ENCODE measurements around the gene CR1.
"Not testable (repeated sequence)": the region's sequence is repeated elsewhere in the genome, so short reads cannot be mapped to it uniquely, and the experiment has no call there.

CR1 gene

GRCh38 chr1:207646171-207646570, 150.2 kb downstream of the CR1 start:
- DNase-seq: no peak

GRCh38 chr1:207646944-207647579, 151.1 kb downstream of the CR1 start:
- DNase-seq: no peak

GRCh38 chr1:207647671-207648333, 151.8 kb downstream of the CR1 start:
- DNase-seq: no peak

- no peak for DNase-seq
Measured at GRCh38 chr1:207648334-207649209, 152.6 kb downstream of the CR1 start.

- DNase-seq: no peak
Measured at GRCh38 chr1:207649210-207649753, 153.3 kb downstream of the CR1 start.

GRCh38 chr1:207649865-207650580, 154.1 kb downstream of the CR1 start:
- DNase-seq: no peak

- no peak for DNase-seq
Measured at GRCh38 chr1:207651583-207651982, 155.6 kb downstream of the CR1 start.

- no peak for DNase-seq
Measured at GRCh38 chr1:207654320-207654719, 158.4 kb downstream of the CR1 start.

GRCh38 chr1:207658408-207658807, 162.5 kb downstream of the CR1 start:
- no peak for DNase-seq

GRCh38 chr1:207658904-207659485, 163.0 kb downstream of the CR1 start:
- DNase-seq: no peak

GRCh38 chr1:207659545-207660153, 163.7 kb downstream of the CR1 start:
- no peak for DNase-seq

GRCh38 chr1:207661420-207661819, 165.5 kb downstream of the CR1 start:
- DNase-seq: not testable (repeated sequence)

GRCh38 chr1:207666342-207666741, 170.4 kb downstream of the CR1 start:
- no peak for DNase-seq

GRCh38 chr1:207669528-207670009, 173.6 kb downstream of the CR1 start:
- DNase-seq: no peak

- DNase-seq: no peak
Measured at GRCh38 chr1:207670192-207670591, 174.2 kb downstream of the CR1 start.

- no peak for DNase-seq
Measured at GRCh38 chr1:207670997-207671396, 175.0 kb downstream of the CR1 start.

- no peak for DNase-seq
Measured at GRCh38 chr1:207672522-207673130, 176.7 kb downstream of the CR1 start.

GRCh38 chr1:207673399-207673798, 177.4 kb downstream of the CR1 start:
- no peak for DNase-seq

- DNase-seq: no peak
Measured at GRCh38 chr1:207676153-207676552, 180.2 kb downstream of the CR1 start.

- not testable (repeated sequence) for DNase-seq
Measured at GRCh38 chr1:207680590-207681388, 184.8 kb downstream of the CR1 start.

Measured in cortex of kidney (tissue), 1 donor.